Natural killer cell (primary cell): ENCODE results near the gene SLC25A17. TPM values are rescaled to one million over a fixed set of nuclear protein-coding genes. Genes with fewer than 3 reads are reported as not detected.
"Not testable (repeated sequence)": the region's sequence is repeated elsewhere in the genome, so short reads cannot be mapped to it uniquely, and the experiment has no call there.

ENCODE experiments used
- ATAC-seq, 3 donors: fragments of 150-1000 bp in 2 of 3; fragments of 200-7000 bp in 1 of 3; cut with Tn5 transposase; 1 replicate in 1 of 3; 2 replicates in 2 of 3; pipeline ENCODE4 v1.10.0; 2021; ENCODE audit warnings: mild to moderate bottlenecking in 2 of 3, moderate library complexity in 2 of 3
- DNase-seq, 2 donors: peaks; one replicate each; pipeline versions ENCODE4 v3.0.0 to v3.0.0-alpha.2; 2013 to 2021; ENCODE audit warnings: mixed read lengths in 1 of 2
- H3K27ac ChIP-seq: one replicate; pipeline ENCODE4 v1.5.1; 2013; ENCODE audit warnings: mild to moderate bottlenecking, low read length
- H3K27me3 ChIP-seq: one replicate; pipeline ENCODE4 v1.6.1; 2013; ENCODE audit warnings: low read length; ENCODE audit not compliant: control insufficient read depth, insufficient read depth
- H3K36me3 ChIP-seq: one replicate; pipeline ENCODE4 v1.6.1; 2013; ENCODE audit warnings: low read length; ENCODE audit not compliant: control insufficient read depth, insufficient read depth
- H3K4me1 ChIP-seq: one replicate; pipeline ENCODE4 v1.6.1; 2013; ENCODE audit warnings: low read length; ENCODE audit not compliant: control insufficient read depth, insufficient read depth
- H3K4me3 ChIP-seq: one replicate; pipeline ENCODE4 v1.5.1; 2013; ENCODE audit warnings: low read length
- H3K9me3 ChIP-seq: one replicate; pipeline ENCODE4 v1.6.1; 2013; ENCODE audit warnings: low read length; ENCODE audit not compliant: control insufficient read depth, insufficient read depth
- H3K27ac Mint-ChIP-seq, 2 donors: one replicate each; pipeline ENCODE4 v1.8.0; 2022; ENCODE audit warnings: mild to moderate bottlenecking in 2 of 2, mixed read lengths in 2 of 2, moderate library complexity in 1 of 2
- H3K27me3 Mint-ChIP-seq, 2 donors: one replicate each; pipeline ENCODE4 v1.8.0; 2022; ENCODE audit warnings: low read depth in 2 of 2, mixed read lengths in 2 of 2
- H3K36me3 Mint-ChIP-seq: one replicate; pipeline ENCODE4 v1.8.0; 2022; ENCODE audit warnings: mixed read lengths
- H3K4me1 Mint-ChIP-seq, 2 donors: one replicate each; pipeline ENCODE4 v1.8.0; 2022; ENCODE audit warnings: mixed read lengths in 2 of 2
- H3K4me3 Mint-ChIP-seq: one replicate; pipeline ENCODE4 v1.8.0; 2022; ENCODE audit warnings: mild to moderate bottlenecking, moderate library complexity, mixed read lengths
- H3K9me3 Mint-ChIP-seq, 2 donors: one replicate each; pipeline ENCODE4 v1.8.0; 2022; ENCODE audit warnings: mixed read lengths in 2 of 2
- CTCF ChIP-seq: fragments of 200-600 bp; IDR thresholded peaks from one replicate; pipeline ENCODE4 v1.8.0; 2022; ENCODE audit warnings: antibody characterized with exemption
- WGBS: methylation state at CpG from one replicate; pipeline ENCODE4 v1.1.7; 2013; ENCODE audit warnings: missing lambda C conversion rate; ENCODE audit not compliant: insufficient coverage; 5-methylcytosine and 5-hydroxymethylcytosine counted together
- intact Hi-C: fragments of 100-400 bp; cut with micrococcal nuclease; formaldehyde crosslinking; loops from one replicate; pipeline ENCODE4 v1.14.2; 2022
- total RNA-seq, 4 donors: library from RNA; stranded (reverse); fragments of 120-200 nt in 1 of 4; gene quantifications; one replicate each; pipeline versions ENCODE4 v1.2.3 to v1.2.4, GENCODE V29; 2013 to 2022

The SLC25A17 gene
- total RNA-seq, 3 donors from 2014 or later (not counting 1 experiment from before 2014, with no cell fraction given), result 9.2 to 13.4 (median 10.0) TPM

GRCh38 chr22:40834619-40835018, 15.5 kb upstream of the SLC25A17 start:
- ATAC-seq (no peak), DNase-seq (no peak)
- no peak for TF ChIP-seq CTCF
- no peak overlapping the region for H3K27ac ChIP-seq
- H3K4me3 Mint-ChIP-seq, result no peak overlapping the region
- H3K27me3 ChIP-seq, result no peaks in the 10 kb centered on the region
- no peaks in the 10 kb centered on the region for H3K4me1 ChIP-seq
- intact Hi-C loops, result no loop called here
- no peaks in the 10 kb centered on the region for H3K9me3 ChIP-seq
- H3K36me3 ChIP-seq, result peaks cover 77% of the 10 kb centered on the region
- WGBS, result 100% methylated on average over 3 of the region's 3 CpGs
- H3K9me3 Mint-ChIP-seq, result no peaks in the 10 kb centered on the region
- no peaks in the 10 kb centered on the region for H3K27me3 Mint-ChIP-seq
- no peaks in the 10 kb centered on the region for H3K4me1 Mint-ChIP-seq
- H3K36me3 Mint-ChIP-seq, result peaks cover 8% of the 10 kb centered on the region
- no peak overlapping the region for H3K27ac Mint-ChIP-seq
- no peak overlapping the region for H3K4me3 ChIP-seq

- H3K36me3 ChIP-seq, result peaks cover 63% of the 10 kb centered on the region
- H3K9me3 ChIP-seq, result no peaks in the 10 kb centered on the region
- no peaks in the 10 kb centered on the region for H3K27me3 ChIP-seq
- intact Hi-C loops, result no loop called here
- Mint-ChIP-seq H3K27ac (no peak overlapping the region), H3K4me1 (no peaks in the 10 kb centered on the region), H3K27me3 (no peaks in the 10 kb centered on the region), H3K36me3 (peaks cover 8% of the 10 kb centered on the region), H3K9me3 (no peaks in the 10 kb centered on the region), H3K4me3 (no peak overlapping the region)
- H3K4me3 ChIP-seq, result no peak overlapping the region
- no peak for TF ChIP-seq CTCF
- no peak for ATAC-seq
- 85% methylated on average over 6 of the region's 6 CpGs for WGBS
- no peak for DNase-seq
- no peaks in the 10 kb centered on the region for H3K4me1 ChIP-seq
- no peak overlapping the region for H3K27ac ChIP-seq
Measured at GRCh38 chr22:40829131-40829530, 10.0 kb upstream of the SLC25A17 start.

GRCh38 chr22:40826984-40827741, 8.0 kb upstream of the SLC25A17 start:
- peaks cover 49% of the 10 kb centered on the region for H3K36me3 ChIP-seq
- H3K27me3 Mint-ChIP-seq, result no peaks in the 10 kb centered on the region
- intact Hi-C loops, result no loop called here
- H3K4me3 ChIP-seq, result no peak overlapping the region
- TF ChIP-seq CTCF, result no peak
- H3K9me3 Mint-ChIP-seq, result no peaks in the 10 kb centered on the region
- H3K4me3 Mint-ChIP-seq, result no peak overlapping the region
- H3K36me3 Mint-ChIP-seq, result peaks cover 8% of the 10 kb centered on the region
- H3K27ac Mint-ChIP-seq, result no peak overlapping the region
- H3K9me3 ChIP-seq, result no peaks in the 10 kb centered on the region
- no peak for ATAC-seq
- no peaks in the 10 kb centered on the region for H3K4me1 ChIP-seq
- 99% methylated on average over 6 of the region's 7 CpGs for WGBS
- H3K27ac ChIP-seq, result no peak overlapping the region
- H3K4me1 Mint-ChIP-seq, result no peaks in the 10 kb centered on the region
- no peaks in the 10 kb centered on the region for H3K27me3 ChIP-seq
- DNase-seq, result no peak

- 100% methylated on average over 1 of the region's 2 CpGs for WGBS
- H3K4me1 ChIP-seq, DNase-seq, H3K27ac Mint-ChIP-seq, intact Hi-C loops, H3K27ac ChIP-seq, H3K36me3 Mint-ChIP-seq, ATAC-seq, H3K4me1 Mint-ChIP-seq, H3K27me3 ChIP-seq, H3K27me3 Mint-ChIP-seq, H3K9me3 Mint-ChIP-seq, H3K9me3 ChIP-seq, H3K4me3 Mint-ChIP-seq, H3K4me3 ChIP-seq: not testable (repeated sequence)
- peaks cover 40% of the 10 kb centered on the region for H3K36me3 ChIP-seq
Measured at GRCh38 chr22:40826292-40826691, 7.1 kb upstream of the SLC25A17 start.
